ENCODE data around the gene CFAP410. TPM values are rescaled to one million over a fixed set of nuclear protein-coding genes. Genes with fewer than 3 reads are reported as not detected.

CFAP410 gene
- total RNA-seq, 1 donor from 2014 or later, result 23.4 TPM

DNA sequence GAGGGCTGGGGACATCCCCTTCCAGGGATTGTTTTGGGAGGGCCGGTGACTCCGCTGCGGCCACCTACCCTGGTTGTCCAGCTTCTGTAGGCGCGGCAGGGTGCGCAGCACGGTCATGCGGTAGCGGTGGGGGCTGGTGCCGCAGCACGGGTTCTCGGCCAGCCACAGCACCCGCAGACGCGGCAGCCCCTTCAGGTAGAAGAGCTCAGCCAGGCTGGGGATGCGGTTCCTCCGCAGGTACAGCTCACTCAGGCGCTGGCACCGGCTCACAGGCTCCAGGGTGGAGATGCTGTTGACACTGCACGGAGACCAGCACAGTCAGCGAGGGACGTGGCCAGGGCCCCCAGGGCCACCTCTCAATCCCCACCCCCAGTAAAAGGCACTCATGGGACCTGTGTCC is 6.2 kb downstream of the CFAP410 start:
- TF ChIP-seq, protein P1, sequence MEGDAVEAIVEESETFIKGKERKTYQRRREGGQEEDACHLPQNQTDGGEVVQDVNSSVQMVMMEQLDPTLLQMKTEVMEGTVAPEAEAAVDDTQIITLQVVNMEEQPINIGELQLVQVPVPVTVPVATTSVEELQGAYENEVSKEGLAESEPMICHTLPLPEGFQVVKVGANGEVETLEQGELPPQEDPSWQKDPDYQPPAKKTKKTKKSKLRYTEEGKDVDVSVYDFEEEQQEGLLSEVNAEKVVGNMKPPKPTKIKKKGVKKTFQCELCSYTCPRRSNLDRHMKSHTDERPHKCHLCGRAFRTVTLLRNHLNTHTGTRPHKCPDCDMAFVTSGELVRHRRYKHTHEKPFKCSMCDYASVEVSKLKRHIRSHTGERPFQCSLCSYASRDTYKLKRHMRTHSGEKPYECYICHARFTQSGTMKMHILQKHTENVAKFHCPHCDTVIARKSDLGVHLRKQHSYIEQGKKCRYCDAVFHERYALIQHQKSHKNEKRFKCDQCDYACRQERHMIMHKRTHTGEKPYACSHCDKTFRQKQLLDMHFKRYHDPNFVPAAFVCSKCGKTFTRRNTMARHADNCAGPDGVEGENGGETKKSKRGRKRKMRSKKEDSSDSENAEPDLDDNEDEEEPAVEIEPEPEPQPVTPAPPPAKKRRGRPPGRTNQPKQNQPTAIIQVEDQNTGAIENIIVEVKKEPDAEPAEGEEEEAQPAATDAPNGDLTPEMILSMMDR (IDR thresholded peaks at IDR 0.05), result no peak
- no peak for DNase-seq (ENCODE audit: extremely low spot score, unreplicated experiment)
- H3K9me3 Mint-ChIP-seq (ENCODE audit: unreplicated experiment), result no peaks in the 10 kb centered on the region
- peaks cover 7% of the 10 kb centered on the region for H3K4me1 Mint-ChIP-seq (ENCODE audit: unreplicated experiment)
- H3K4me3 Mint-ChIP-seq (ENCODE audit: unreplicated experiment), result no peak overlapping the region
- no peaks in the 10 kb centered on the region for H3K27me3 Mint-ChIP-seq (ENCODE audit: unreplicated experiment)
- no peak overlapping the region for H3K27ac Mint-ChIP-seq (ENCODE audit: unreplicated experiment)
- H3K36me3 Mint-ChIP-seq (ENCODE audit: unreplicated experiment), result no peaks in the 10 kb centered on the region

DNA sequence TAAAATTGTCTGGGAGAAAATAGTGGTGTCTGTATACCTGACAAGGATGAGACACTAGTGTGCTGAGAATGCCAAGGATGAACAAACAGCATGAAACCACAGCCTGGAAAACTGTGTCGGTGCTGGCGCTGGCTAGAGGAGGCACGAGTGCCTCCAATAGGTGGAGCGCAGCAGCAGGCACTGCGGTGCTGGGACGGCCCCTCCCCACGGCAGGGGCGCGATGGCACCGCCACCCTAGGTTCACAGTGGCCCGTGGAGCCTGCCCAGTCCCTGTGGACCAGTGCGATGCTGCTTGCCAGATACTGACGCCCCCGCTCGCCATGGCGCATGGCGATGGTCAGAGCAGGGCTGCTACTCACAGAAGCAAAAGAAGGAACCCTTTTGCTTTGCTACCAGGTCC is 6.8 kb downstream of the CFAP410 start:
- Mint-ChIP-seq H3K4me1 (ENCODE audit: unreplicated experiment) (peaks cover under 1% of the 10 kb centered on the region), H3K4me3 (ENCODE audit: unreplicated experiment) (no peak overlapping the region), H3K36me3 (ENCODE audit: unreplicated experiment) (no peaks in the 10 kb centered on the region), H3K9me3 (ENCODE audit: unreplicated experiment) (no peaks in the 10 kb centered on the region), H3K27ac (ENCODE audit: unreplicated experiment) (no peak overlapping the region), H3K27me3 (ENCODE audit: unreplicated experiment) (no peaks in the 10 kb centered on the region)
- DNase-seq (ENCODE audit: extremely low spot score, unreplicated experiment), result no peak
- TF ChIP-seq, protein P1 (IDR thresholded peaks at IDR 0.05), result no peak

DNA sequence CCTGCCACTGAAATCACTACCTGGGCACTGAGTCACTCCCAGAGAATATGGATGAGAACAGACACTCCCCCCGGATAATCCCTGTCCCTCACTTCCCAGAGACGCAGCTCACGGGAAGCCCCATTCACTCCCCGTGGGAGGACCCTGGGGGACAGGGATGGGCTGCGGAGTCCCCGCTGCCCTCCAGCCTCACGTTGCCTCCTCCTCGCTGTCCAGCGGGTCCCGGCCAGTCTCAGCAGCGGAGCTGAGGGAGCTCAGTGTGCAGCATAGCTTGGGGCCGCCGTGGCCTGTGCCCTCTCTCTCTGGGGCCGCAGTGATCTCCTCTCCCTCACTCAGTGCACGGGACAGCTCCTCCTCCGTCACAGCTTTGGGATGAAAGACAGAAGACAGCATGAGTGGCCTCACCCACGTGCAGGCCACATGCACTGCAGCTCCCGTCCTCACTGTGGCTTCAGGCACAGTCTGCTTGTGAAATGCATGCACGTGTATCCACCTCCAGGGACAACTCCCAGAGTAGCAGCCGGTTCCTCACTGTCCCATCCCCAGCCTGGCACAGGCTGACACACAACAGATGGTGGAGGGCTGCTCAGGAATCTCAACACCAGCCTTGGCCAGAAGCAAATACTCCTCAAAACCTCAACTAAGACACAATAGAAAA is 7.4 kb downstream of the CFAP410 start:
- H3K4me1 Mint-ChIP-seq (ENCODE audit: unreplicated experiment), result no peaks in the 10 kb centered on the region
- H3K27me3 Mint-ChIP-seq (ENCODE audit: unreplicated experiment), result no peaks in the 10 kb centered on the region
- DNase-seq (ENCODE audit: extremely low spot score, unreplicated experiment), result no peak
- no peaks in the 10 kb centered on the region for H3K9me3 Mint-ChIP-seq (ENCODE audit: unreplicated experiment)
- TF ChIP-seq, protein P1 (IDR thresholded peaks at IDR 0.05), result no peak
- H3K27ac Mint-ChIP-seq (ENCODE audit: unreplicated experiment), result no peak overlapping the region
- no peaks in the 10 kb centered on the region for H3K36me3 Mint-ChIP-seq (ENCODE audit: unreplicated experiment)
- H3K4me3 Mint-ChIP-seq (ENCODE audit: unreplicated experiment), result no peak overlapping the region

DNA sequence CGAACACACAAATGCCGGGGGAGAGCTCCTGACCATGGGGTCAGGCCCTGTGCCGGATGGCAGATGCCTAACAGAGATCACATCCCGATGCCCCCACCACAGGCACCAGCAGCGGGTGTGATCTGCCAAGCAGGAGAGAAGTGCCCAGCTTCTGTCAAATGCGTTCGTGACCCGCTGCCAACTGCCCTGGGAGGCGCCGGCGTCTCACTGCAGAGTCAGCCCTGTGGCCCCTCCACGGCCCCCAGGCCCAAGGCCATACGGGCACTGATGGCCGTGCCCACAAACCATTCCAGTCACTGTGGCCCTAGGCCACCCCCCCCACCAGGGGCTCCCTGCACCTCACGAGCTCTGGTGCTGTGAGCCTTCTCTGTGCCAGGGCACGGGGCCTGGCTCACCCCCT is 8.0 kb downstream of the CFAP410 start:
- no peak for DNase-seq (ENCODE audit: extremely low spot score, unreplicated experiment)
- Mint-ChIP-seq H3K27me3 (ENCODE audit: unreplicated experiment) (no peaks in the 10 kb centered on the region), H3K4me3 (ENCODE audit: unreplicated experiment) (no peak overlapping the region), H3K4me1 (ENCODE audit: unreplicated experiment) (no peaks in the 10 kb centered on the region), H3K27ac (ENCODE audit: unreplicated experiment) (no peak overlapping the region), H3K9me3 (ENCODE audit: unreplicated experiment) (no peaks in the 10 kb centered on the region), H3K36me3 (ENCODE audit: unreplicated experiment) (no peaks in the 10 kb centered on the region)
- TF ChIP-seq, protein P1 (IDR thresholded peaks at IDR 0.05), result no peak

DNA sequence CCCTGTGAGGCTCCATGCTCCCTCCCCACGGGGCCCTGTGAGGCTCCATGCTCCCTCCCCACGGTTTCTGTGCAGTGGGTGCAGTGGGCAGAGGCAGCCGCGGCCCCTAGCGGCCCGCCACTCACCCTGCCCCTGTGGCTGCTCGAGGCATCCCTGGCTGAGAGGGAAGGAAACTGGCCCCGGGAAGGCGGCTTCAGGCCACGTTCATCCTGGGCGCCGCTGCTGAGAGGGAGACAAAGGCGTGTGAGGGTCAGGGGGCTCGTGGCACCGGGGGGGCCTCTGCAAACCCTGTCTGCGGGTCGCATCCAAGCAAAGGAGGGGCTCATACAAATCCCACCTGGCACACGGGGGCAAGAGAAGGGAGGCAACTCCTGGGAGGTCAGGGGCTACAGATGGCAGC is 8.5 kb downstream of the CFAP410 start:
- no peaks in the 10 kb centered on the region for H3K36me3 Mint-ChIP-seq (ENCODE audit: unreplicated experiment)
- no peak for DNase-seq (ENCODE audit: extremely low spot score, unreplicated experiment)
- H3K9me3 Mint-ChIP-seq (ENCODE audit: unreplicated experiment), result no peaks in the 10 kb centered on the region
- no peaks in the 10 kb centered on the region for H3K27me3 Mint-ChIP-seq (ENCODE audit: unreplicated experiment)
- TF ChIP-seq, protein P1 (IDR thresholded peaks at IDR 0.05), result no peak
- H3K4me3 Mint-ChIP-seq (ENCODE audit: unreplicated experiment), result no peak overlapping the region
- H3K4me1 Mint-ChIP-seq (ENCODE audit: unreplicated experiment), result no peaks in the 10 kb centered on the region
- H3K27ac Mint-ChIP-seq (ENCODE audit: unreplicated experiment), result no peak overlapping the region
